GM23248 (cell line): Measurements from ENCODE around the gene PFDN1. TPM values are rescaled to one million over a fixed set of nuclear protein-coding genes. Genes with fewer than 3 reads are reported as not detected.

Source experiments
- DNase-seq: peaks from one replicate; pipeline ENCODE4 v3.0.0-alpha.2; 2015
- H2AFZ ChIP-seq: fragments of 200-600 bp; sonication (generic); 2 replicates; pipeline ENCODE4 v1.6.1; 2016; ENCODE audit warnings: antibody characterized with exemption
- H3F3A ChIP-seq: fragments of 200-600 bp; sonication (generic); 2 replicates; pipeline ENCODE4 v1.6.1; 2016; ENCODE audit warnings: mild to moderate bottlenecking, antibody characterized with exemption, mixed run types; ENCODE audit not compliant: insufficient read depth
- H3K27ac ChIP-seq: fragments of 200-600 bp; sonication (generic); 2 replicates; pipeline ENCODE4 v1.5.1; 2016; ENCODE audit warnings: mild to moderate bottlenecking
- H3K27me3 ChIP-seq: fragments of 200-600 bp; sonication (generic); replicated peaks from 2 replicates; pipeline ENCODE4 v1.6.1; 2016; ENCODE audit warnings: mild to moderate bottlenecking; ENCODE audit not compliant: insufficient read depth
- H3K36me3 ChIP-seq: fragments of 200-600 bp; sonication (generic); 2 replicates; pipeline ENCODE4 v1.6.1; 2016; ENCODE audit warnings: low read depth, mild to moderate bottlenecking
- H3K4me1 ChIP-seq: fragments of 200-600 bp; sonication (generic); 2 replicates; pipeline ENCODE4 v1.6.1; 2016; ENCODE audit warnings: mild to moderate bottlenecking; ENCODE audit not compliant: insufficient read depth
- H3K4me2 ChIP-seq: fragments of 200-600 bp; sonication (generic); one replicate; pipeline ENCODE4 v1.6.1; 2016; ENCODE audit warnings: mild to moderate bottlenecking; ENCODE audit not compliant: unreplicated experiment
- H3K4me3 ChIP-seq: fragments of 200-600 bp; sonication (generic); 2 replicates; pipeline ENCODE4 v1.5.1; 2016; ENCODE audit warnings: mild to moderate bottlenecking
- H3K79me2 ChIP-seq: fragments of 200-600 bp; sonication (generic); 2 replicates; pipeline ENCODE4 v1.6.1; 2016; ENCODE audit warnings: mild to moderate bottlenecking; ENCODE audit not compliant: insufficient read depth
- H3K9ac ChIP-seq: fragments of 200-600 bp; sonication (generic); 2 replicates; pipeline ENCODE4 v1.6.1; 2016; ENCODE audit warnings: mild to moderate bottlenecking
- H3K9me2 ChIP-seq: fragments of 200-600 bp; sonication (generic); 2 replicates; pipeline ENCODE4 v1.6.1; 2016; ENCODE audit warnings: mixed run types, mild to moderate bottlenecking, moderate library complexity; ENCODE audit not compliant: insufficient read depth
- H3K9me3 ChIP-seq: fragments of 200-600 bp; sonication (generic); one replicate; pipeline ENCODE4 v1.6.1; 2017; ENCODE audit warnings: low read depth
- H4K20me1 ChIP-seq: fragments of 200-600 bp; sonication (generic); 2 replicates; pipeline ENCODE4 v1.6.0; 2016; ENCODE audit not compliant: insufficient read depth
- EZH2 ChIP-seq: fragments of 200-600 bp; sonication (generic); IDR thresholded peaks from 2 replicates; pipeline ENCODE4 v1.6.1; 2018; ENCODE audit warnings: antibody characterized with exemption, mild to moderate bottlenecking; ENCODE audit not compliant: insufficient read depth, poor library complexity, severe bottlenecking
- EZH2phosphoT487 ChIP-seq: fragments of 200-600 bp; sonication (generic); IDR thresholded peaks from 2 replicates; pipeline ENCODE4 v1.6.1; 2018; ENCODE audit warnings: antibody characterized with exemption, moderate library complexity, mild to moderate bottlenecking, low read depth; ENCODE audit not compliant: insufficient read depth
- WGBS, 2 experiments: methylation state at CpG; one replicate each; pipeline ENCODE4 v1.1.6; 2015 to 2017; ENCODE audit warnings: low lambda C conversion rate in 2 of 2, low coverage in 1 of 2; ENCODE audit errors: missing lambda C conversion rate in 2 of 2; 5-methylcytosine and 5-hydroxymethylcytosine counted together
- in situ Hi-C: fragments of 300-500 bp; cut with MboI; formaldehyde crosslinking; loops from 2 replicates; pipeline ENCODE4 v1.15.0; 2020
- polyA plus RNA-seq: library from polyadenylated mRNA; unstranded; fragments of >200 nt; fragmentation: Nextera tagmentation; extraction: Ambion mirVana; gene quantifications from 2 replicates; pipeline ENCODE4 v1.2.1, GENCODE V29; 2016
- total RNA-seq: library from RNA; depleted of rRNA; stranded (reverse); fragments of >200 nt; shearing (Covaris generic); gene quantifications from 2 replicates; pipeline ENCODE4 v1.2.3, GENCODE V29; 2014

Gene PFDN1
- total and polyA plus RNA-seq, 2 experiments from 2014 or later = 95.8 to 99.9 TPM

- TF ChIP-seq EZH2phosphoT487 (no peak), EZH2 (no peak)
- WGBS, 2 experiments = 92 to 100% methylated on average over 1 of the region's 1 CpG
- H4K20me1 ChIP-seq = no peaks in the 10 kb centered on the region
- H3K4me1 ChIP-seq = peaks cover 7% of the 10 kb centered on the region; the same call in 1 of the 2 replicates
- no peak for DNase-seq
- no peaks in the 10 kb centered on the region for H3K9me2 ChIP-seq
- H3K27ac ChIP-seq = no peak overlapping the region
- no peak overlapping the region for H3K4me2 ChIP-seq
- H2AFZ ChIP-seq = no peak overlapping the region
- H3K9me3 ChIP-seq = no peaks in the 10 kb centered on the region
- no peaks in the 10 kb centered on the region for H3K79me2 ChIP-seq
- H3K36me3 ChIP-seq = peaks cover 5% of the 10 kb centered on the region; the same call in 1 of the 2 replicates
- in situ Hi-C loops = no loop called here
- H3K9ac ChIP-seq = no peak overlapping the region
- H3K27me3 ChIP-seq = no peaks in the 10 kb centered on the region
- H3K4me3 ChIP-seq = no peak overlapping the region
- 0 out of 2 replicates have a peak, but pooled peaks cover 11% of the 10 kb centered on the region for H3F3A ChIP-seq
Measured at GRCh38 chr5:140331638-140332037, 28.7 kb upstream of the PFDN1 start.

GRCh38 chr5:140329739-140330481 lies 27.0 kb upstream of the PFDN1 start:
- Histone ChIP-seq H3F3A (0 out of 2 replicates have a peak, but pooled peaks cover 11% of the 10 kb centered on the region), H3K9me2 (no peaks in the 10 kb centered on the region), H3K4me2 (no peak overlapping the region), H3K79me2 (no peaks in the 10 kb centered on the region), H3K27ac (no peak overlapping the region), H2AFZ (no peak overlapping the region), H3K4me3 (no peak overlapping the region), H3K36me3 (peaks cover 5% of the 10 kb centered on the region; the same call in 1 of the 2 replicates), H3K4me1 (peaks cover 16% of the 10 kb centered on the region), H3K9me3 (no peaks in the 10 kb centered on the region), H4K20me1 (no peaks in the 10 kb centered on the region), H3K9ac (no peak overlapping the region), H3K27me3 (no peaks in the 10 kb centered on the region)
- 79 to 88% methylated on average over 5 of the region's 5 CpGs for WGBS, 2 experiments
- DNase-seq = no peak
- in situ Hi-C loops = no loop called here
- TF ChIP-seq EZH2phosphoT487 = no peak
- TF ChIP-seq EZH2 = no peak

GRCh38 chr5:140328036-140328764 lies 25.3 kb upstream of the PFDN1 start:
- Histone ChIP-seq H4K20me1 (no peaks in the 10 kb centered on the region), H3K27me3 (no peaks in the 10 kb centered on the region), H3K27ac (no peak overlapping the region), H3K9me2 (no peaks in the 10 kb centered on the region), H3K36me3 (no peaks in the 10 kb centered on the region), H2AFZ (no peak overlapping the region), H3K9ac (no peak overlapping the region), H3K9me3 (no peaks in the 10 kb centered on the region), H3F3A (peaks cover 27% of the 10 kb centered on the region), H3K4me2 (no peak overlapping the region), H3K4me1 (peaks cover 32% of the 10 kb centered on the region), H3K4me3 (no peak overlapping the region), H3K79me2 (no peaks in the 10 kb centered on the region)
- TF ChIP-seq EZH2phosphoT487 = no peak
- no peak for TF ChIP-seq EZH2
- in situ Hi-C loops = no loop called here
- 86 to 91% methylated on average over 8 of the region's 8 CpGs for WGBS, 2 experiments
- no peak for DNase-seq

GRCh38 chr5:140327589-140327988 lies 24.7 kb upstream of the PFDN1 start:
- peak; percentile 61 for DNase-seq
- H3K36me3 ChIP-seq = no peaks in the 10 kb centered on the region
- H2AFZ ChIP-seq = no peak overlapping the region
- no peak overlapping the region for H3K4me3 ChIP-seq
- no peaks in the 10 kb centered on the region for H3K79me2 ChIP-seq
- no peak overlapping the region for H3K9ac ChIP-seq
- no peak for TF ChIP-seq EZH2
- no peak for TF ChIP-seq EZH2phosphoT487
- H3K9me2 ChIP-seq = no peaks in the 10 kb centered on the region
- peaks cover 35% of the 10 kb centered on the region for H3K4me1 ChIP-seq
- H3K27me3 ChIP-seq = no peaks in the 10 kb centered on the region
- in situ Hi-C loops = no loop called here
- H4K20me1 ChIP-seq = no peaks in the 10 kb centered on the region
- peaks cover 30% of the 10 kb centered on the region for H3F3A ChIP-seq
- 77 to 82% methylated on average over 2 of the region's 2 CpGs for WGBS, 2 experiments
- no peaks in the 10 kb centered on the region for H3K9me3 ChIP-seq
- no peak overlapping the region for H3K27ac ChIP-seq
- H3K4me2 ChIP-seq = no peak overlapping the region
